Raji (cell line): Measurements from ENCODE around the gene PLS3.

Source experiments
- POLR2A ChIP-seq: IDR thresholded peaks from 2 replicates; pipeline ENCODE4 v1.6.1; 2011; ENCODE audit warnings: low read depth, low read length, control low read depth; ENCODE audit not compliant: insufficient read depth

PLS3 gene

GRCh38 chrX:115696039-115696438 is 135.1 kb downstream of the PLS3 start:
- no peak for TF ChIP-seq POLR2A

- TF ChIP-seq POLR2A = no peak
Measured at GRCh38 chrX:115696939-115697338, 136.0 kb downstream of the PLS3 start.

GRCh38 chrX:115697806-115698205 is 136.8 kb downstream of the PLS3 start:
- TF ChIP-seq POLR2A = no peak
